Gastrocnemius medialis (tissue), 4 donors: ENCODE measurements around the gene LYPD6B. TPM values are rescaled to one million over a fixed set of nuclear protein-coding genes. Genes with fewer than 3 reads are reported as not detected.

Experiments used
- ATAC-seq, 2 donors: fragments of 150-250 bp; one replicate each; pipeline ENCODE4 v1.9.1; 2016
- DNase-seq, 2 donors: peaks; one replicate each; pipeline ENCODE4 v3.0.0-alpha.2; 2019
- H3K27ac ChIP-seq, 4 donors: fragments of 200-600 bp; sonication (generic); 1 replicate in 1 of 4; 2 replicates in 3 of 4; pipeline ENCODE4 v1.5.1; 2016 to 2018; ENCODE audit warnings: mild to moderate bottlenecking in 2 of 4, moderate library complexity in 1 of 4
- H3K27me3 ChIP-seq, 3 donors: fragments of 200-600 bp; sonication (generic) in 2 of 3; 1 replicate in 1 of 3; 2 replicates in 2 of 3; pipeline versions ENCODE4 v1.5.1 to v1.6.0; 2016 to 2019; ENCODE audit warnings: mild to moderate bottlenecking in 1 of 3, moderate library complexity in 1 of 3
- H3K36me3 ChIP-seq, 2 donors: fragments of 200-600 bp; sonication (generic) in 1 of 2; one replicate each; pipeline ENCODE4 v1.5.1; 2017 to 2018
- H3K4me1 ChIP-seq, 2 donors: fragments of 200-600 bp; sonication (generic) in 1 of 2; one replicate each; pipeline ENCODE4 v1.5.1; 2016 to 2017; ENCODE audit warnings: mild to moderate bottlenecking in 2 of 2
- H3K4me3 ChIP-seq, 4 donors: fragments of 200-600 bp; sonication (generic) in 3 of 4; 1 replicate in 1 of 4; 2 replicates in 3 of 4; pipeline ENCODE4 v1.5.1; 2016 to 2019; ENCODE audit warnings: mild to moderate bottlenecking in 2 of 4
- H3K9me3 ChIP-seq, 3 donors: fragments of 200-600 bp; sonication (generic) in 2 of 3; 1 replicate in 1 of 3; 2 replicates in 2 of 3; pipeline ENCODE4 v1.5.1; 2016 to 2019
- POLR2A ChIP-seq, 2 donors: fragments of 450-650 bp; IDR thresholded peaks; one replicate each; pipeline ENCODE4 v1.6.1; 2017; ENCODE audit warnings: antibody characterized with exemption in 2 of 2, mild to moderate bottlenecking in 2 of 2, moderate library complexity in 2 of 2
- in situ Hi-C, 4 donors: fragments of 200-750 bp; cut with MboI; loops; one replicate each; pipeline versions ENCODE4 v1.15.0 to v1.8.0; 2017; ENCODE audit warnings: low sequenced_read_pairs in 4 of 4
- intact Hi-C: fragments of 100-400 bp; cut with DNase I; formaldehyde crosslinking; loops from one replicate; pipeline ENCODE4 v1.15.1; 2023; ENCODE audit warnings: low total_unique reads
- total RNA-seq, 4 donors: library from RNA; depleted of rRNA; stranded (reverse); fragments of >200 nt; gene quantifications; one replicate each; pipeline versions ENCODE4 v1.1.0 to v1.2.3, GENCODE V29; 2016
- TF ChIP-seq, protein P1 (sequence below), 5 experiments: fragments of 450-650 bp in 3 of 5; fragments of 200-600 bp in 2 of 5; sonication (generic) in 2 of 5; IDR thresholded peaks in 4 of 5; conservative IDR thresholded peaks in 1 of 5; 1 replicate in 4 of 5; 2 replicates in 1 of 5; pipeline ENCODE4 v1.5.1; 2016 to 2019; ENCODE audit warnings: antibody characterized with exemption in 5 of 5, mild to moderate bottlenecking in 3 of 5, moderate library complexity in 3 of 5

The LYPD6B gene
- total RNA-seq, 4 donors from 2014 or later, result not detected

DNA sequence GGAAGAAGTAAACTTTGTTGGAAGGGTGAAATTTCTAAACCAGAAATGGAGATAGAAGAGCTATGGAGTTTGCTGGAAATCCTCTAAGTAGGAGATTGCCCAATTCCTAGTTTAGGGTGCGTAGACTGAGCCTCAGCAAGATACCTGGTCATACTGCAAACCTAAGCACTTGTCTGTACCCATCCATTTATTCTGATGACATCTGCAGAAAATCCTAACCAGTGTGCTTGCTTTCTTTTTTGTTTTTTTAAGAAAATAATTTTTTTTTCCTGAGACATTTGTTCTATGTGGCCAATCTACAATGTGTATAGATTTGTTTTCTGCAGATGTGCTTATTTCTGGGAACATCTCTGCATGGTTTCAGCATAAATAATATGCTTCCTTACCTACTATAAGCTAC, 144.7 kb downstream of the LYPD6B start:
- ATAC-seq, result no peak
- in situ Hi-C loops, result no loop called here
- TF ChIP-seq, protein P1, sequence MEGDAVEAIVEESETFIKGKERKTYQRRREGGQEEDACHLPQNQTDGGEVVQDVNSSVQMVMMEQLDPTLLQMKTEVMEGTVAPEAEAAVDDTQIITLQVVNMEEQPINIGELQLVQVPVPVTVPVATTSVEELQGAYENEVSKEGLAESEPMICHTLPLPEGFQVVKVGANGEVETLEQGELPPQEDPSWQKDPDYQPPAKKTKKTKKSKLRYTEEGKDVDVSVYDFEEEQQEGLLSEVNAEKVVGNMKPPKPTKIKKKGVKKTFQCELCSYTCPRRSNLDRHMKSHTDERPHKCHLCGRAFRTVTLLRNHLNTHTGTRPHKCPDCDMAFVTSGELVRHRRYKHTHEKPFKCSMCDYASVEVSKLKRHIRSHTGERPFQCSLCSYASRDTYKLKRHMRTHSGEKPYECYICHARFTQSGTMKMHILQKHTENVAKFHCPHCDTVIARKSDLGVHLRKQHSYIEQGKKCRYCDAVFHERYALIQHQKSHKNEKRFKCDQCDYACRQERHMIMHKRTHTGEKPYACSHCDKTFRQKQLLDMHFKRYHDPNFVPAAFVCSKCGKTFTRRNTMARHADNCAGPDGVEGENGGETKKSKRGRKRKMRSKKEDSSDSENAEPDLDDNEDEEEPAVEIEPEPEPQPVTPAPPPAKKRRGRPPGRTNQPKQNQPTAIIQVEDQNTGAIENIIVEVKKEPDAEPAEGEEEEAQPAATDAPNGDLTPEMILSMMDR (IDR thresholded peaks at IDR 0.05 in 4 of 5, conservative IDR thresholded peaks at IDR 0.05 in 1 of 5), result no peak
- no peak for TF ChIP-seq POLR2A (IDR thresholded peaks at IDR 0.05)

DNA sequence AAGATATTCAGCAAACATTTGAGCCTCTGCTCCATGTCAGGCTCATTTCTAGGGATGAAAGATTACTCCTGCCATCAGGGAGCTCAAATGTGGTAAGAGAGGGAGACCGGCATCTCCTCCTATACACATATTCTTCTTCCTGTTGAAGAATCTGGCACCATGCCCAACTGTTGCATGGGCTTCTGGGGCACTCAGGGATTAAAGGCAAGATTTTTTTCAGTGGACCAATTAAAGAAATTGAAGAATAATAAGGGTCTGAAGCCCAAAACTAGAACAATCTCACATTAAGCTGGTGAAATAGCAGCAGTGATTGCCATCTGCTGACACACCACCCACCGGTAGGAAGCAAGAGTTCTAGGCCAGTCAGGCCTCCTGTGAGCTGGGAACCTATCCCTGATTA, 146.5 kb downstream of the LYPD6B start:
- no peak for TF ChIP-seq POLR2A (IDR thresholded peaks at IDR 0.05)
- TF ChIP-seq, protein P1 (IDR thresholded peaks at IDR 0.05 in 4 of 5, conservative IDR thresholded peaks at IDR 0.05 in 1 of 5), result no peak
- in situ Hi-C loops (no loop called here), intact Hi-C loops (no loop called here)
- DNase-seq (no peak), ATAC-seq (no peak)
- H3K4me3 ChIP-seq, result no peak overlapping the region
- H3K36me3 ChIP-seq, result no peaks in the 10 kb centered on the region
- no peaks in the 10 kb centered on the region for H3K4me1 ChIP-seq
- H3K27ac ChIP-seq, result no peak overlapping the region
- no peaks in the 10 kb centered on the region for H3K27me3 ChIP-seq
- H3K9me3 ChIP-seq, result no peaks in the 10 kb centered on the region

More for the DNA sequence above, 144.7 kb downstream of the LYPD6B start:
- intact Hi-C loops, result no loop called here
- no peak for DNase-seq
- no peak overlapping the region for H3K27ac ChIP-seq
- no peaks in the 10 kb centered on the region for H3K27me3 ChIP-seq
- no peaks in the 10 kb centered on the region for H3K4me1 ChIP-seq
- H3K36me3 ChIP-seq, result no peaks in the 10 kb centered on the region
- no peaks in the 10 kb centered on the region for H3K9me3 ChIP-seq
- H3K4me3 ChIP-seq, result no peak overlapping the region

DNA sequence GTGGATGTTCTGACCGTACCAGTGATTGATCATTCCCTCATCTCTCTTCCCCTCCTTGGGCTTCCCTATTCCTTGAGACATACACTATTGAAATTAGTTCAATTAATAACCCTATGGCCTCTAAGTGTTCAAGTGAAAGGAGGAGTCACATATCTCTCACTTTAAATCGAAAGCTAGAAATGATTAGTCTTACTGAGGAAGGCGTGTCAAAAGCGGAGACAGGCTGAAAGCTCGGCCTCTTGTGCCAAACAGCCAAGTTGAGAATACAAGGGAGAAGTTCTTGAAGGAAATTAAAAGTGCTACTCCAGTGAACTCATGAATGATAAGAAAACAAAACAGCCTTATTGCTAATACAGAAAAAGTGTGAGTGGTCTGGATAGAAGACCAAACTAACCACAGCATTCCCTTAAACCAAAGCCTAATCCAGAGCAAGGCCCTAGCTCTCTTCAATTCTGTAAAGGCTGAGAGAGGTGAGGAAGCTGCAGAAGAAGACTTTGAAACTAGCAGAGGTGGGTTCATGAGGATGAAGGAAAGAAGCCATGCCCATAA, 147.5 kb downstream of the LYPD6B start:
- no peak for ATAC-seq
- in situ Hi-C loops (no loop called here), intact Hi-C loops (no loop called here)
- DNase-seq, result no peak
- no peak overlapping the region for H3K27ac ChIP-seq
- H3K4me3 ChIP-seq, result no peak overlapping the region
- no peaks in the 10 kb centered on the region for H3K36me3 ChIP-seq
- H3K27me3 ChIP-seq, result no peaks in the 10 kb centered on the region
- TF ChIP-seq, protein P1 (IDR thresholded peaks at IDR 0.05 in 4 of 5, conservative IDR thresholded peaks at IDR 0.05 in 1 of 5), result no peak
- no peak for TF ChIP-seq POLR2A (IDR thresholded peaks at IDR 0.05)
- no peaks in the 10 kb centered on the region for H3K9me3 ChIP-seq
- no peaks in the 10 kb centered on the region for H3K4me1 ChIP-seq

- no peak overlapping the region for H3K27ac ChIP-seq
- no peaks in the 10 kb centered on the region for H3K9me3 ChIP-seq
- no peaks in the 10 kb centered on the region for H3K4me1 ChIP-seq
- intact Hi-C loops (no loop called here), in situ Hi-C loops (no loop called here)
- H3K4me3 ChIP-seq, result no peak overlapping the region
- DNase-seq (no peak), ATAC-seq (no peak)
- TF ChIP-seq, protein P1 (IDR thresholded peaks at IDR 0.05 in 4 of 5, conservative IDR thresholded peaks at IDR 0.05 in 1 of 5), result no peak
- TF ChIP-seq POLR2A (IDR thresholded peaks at IDR 0.05), result no peak
- no peaks in the 10 kb centered on the region for H3K27me3 ChIP-seq
- no peaks in the 10 kb centered on the region for H3K36me3 ChIP-seq
Measured at GRCh38 chr2:149187057-149187456, 148.6 kb downstream of the LYPD6B start.

GRCh38 chr2:149188291-149188690, 149.8 kb downstream of the LYPD6B start:
- in situ Hi-C loops, result no loop called here
- intact Hi-C loops, result no loop called here

More at GRCh38 chr2:149188291-149188690, 149.8 kb downstream of the LYPD6B start:
- H3K4me1 ChIP-seq, result no peaks in the 10 kb centered on the region
- ATAC-seq (no peak), DNase-seq (no peak)
- no peak overlapping the region for H3K4me3 ChIP-seq
- H3K27ac ChIP-seq, result no peak overlapping the region
- no peaks in the 10 kb centered on the region for H3K36me3 ChIP-seq
- no peak for TF ChIP-seq POLR2A (IDR thresholded peaks at IDR 0.05)
- TF ChIP-seq, protein P1 (IDR thresholded peaks at IDR 0.05 in 4 of 5, conservative IDR thresholded peaks at IDR 0.05 in 1 of 5), result no peak
- no peaks in the 10 kb centered on the region for H3K27me3 ChIP-seq
- no peaks in the 10 kb centered on the region for H3K9me3 ChIP-seq
